Lung (tissue), 12 donors: ENCODE measurements around the gene VSIG4. TPM values are rescaled to one million over a fixed set of nuclear protein-coding genes. Genes with fewer than 3 reads are reported as not detected.

Source experiments
- ATAC-seq: fragments of 200-7000 bp; cut with Tn5 transposase; one replicate; pipeline ENCODE4 v1.9.1; 2020; ENCODE audit warnings: moderate number of reproducible peaks; ENCODE audit not compliant: insufficient read depth, low FRiP score
- DNase-seq, 3 donors: peaks; one replicate each; pipeline ENCODE4 v3.0.0-alpha.2; 2013 to 2017
- H3K27ac ChIP-seq, 2 donors: one replicate each; pipeline ENCODE4 v1.5.1; 2013; ENCODE audit warnings: mild to moderate bottlenecking in 2 of 2, moderate library complexity in 2 of 2, control low read depth in 1 of 2, inconsistent platforms in 1 of 2, low read depth in 1 of 2, low read length in 1 of 2
- H3K27me3 ChIP-seq, 3 donors: one replicate each; pipeline ENCODE4 v1.5.1; 2013; ENCODE audit warnings: low read length in 2 of 3; ENCODE audit not compliant: control insufficient read depth in 3 of 3, insufficient read depth in 3 of 3
- H3K36me3 ChIP-seq, 4 donors: one replicate each; pipeline ENCODE4 v1.5.1; 2013; ENCODE audit warnings: low read length in 4 of 4, mild to moderate bottlenecking in 1 of 4, moderate library complexity in 1 of 4; ENCODE audit not compliant: control insufficient read depth in 4 of 4, insufficient read depth in 4 of 4
- H3K4me1 ChIP-seq, 5 donors: one replicate each; pipeline ENCODE4 v1.5.1; 2013; ENCODE audit warnings: low read length in 5 of 5, mild to moderate bottlenecking in 2 of 5, moderate library complexity in 1 of 5; ENCODE audit not compliant: control insufficient read depth in 5 of 5, insufficient read depth in 5 of 5
- H3K4me3 ChIP-seq: one replicate; pipeline ENCODE4 v1.5.1; 2013; ENCODE audit warnings: mild to moderate bottlenecking, control low read depth, moderate library complexity
- H3K9ac ChIP-seq, 2 donors: one replicate each; pipeline ENCODE4 v1.5.1; 2013; ENCODE audit warnings: low read length in 2 of 2, control low read depth in 1 of 2; ENCODE audit not compliant: insufficient read depth in 1 of 2
- H3K9me3 ChIP-seq, 4 donors: one replicate each; pipeline ENCODE4 v1.5.1; 2013; ENCODE audit warnings: low read length in 3 of 4, mild to moderate bottlenecking in 1 of 4, moderate library complexity in 1 of 4; ENCODE audit not compliant: control insufficient read depth in 4 of 4, insufficient read depth in 3 of 4
- whole genome bisulfite sequencing, 2 donors: extraction: QIAGEN DNeasy Blood & Tissue Kit; methylation state at CpG; one replicate each; pipeline ENCODE4 v1.1.7; 2013; 5-methylcytosine and 5-hydroxymethylcytosine counted together
- polyA plus RNA-seq, 2 donors: library from polyadenylated mRNA; stranded (reverse); fragments of 200-250 nt; gene quantifications; one replicate each; pipeline ENCODE4 v1.2.1, GENCODE V29; 2013
- total RNA-seq, 2 donors: library from RNA; depleted of rRNA in 1 of 2; stranded (reverse); fragments of >200 nt in 1 of 2; gene quantifications; one replicate each; pipeline ENCODE4 v1.2.1, GENCODE V29; 2014 to 2021
- TF ChIP-seq, protein P1 (sequence below): IDR thresholded peaks from 2 replicates; pipeline ENCODE4 v1.5.1; 2012; ENCODE audit warnings: mild to moderate bottlenecking; ENCODE audit errors: control extremely low read depth, extremely low read depth
- donor health status: control.
- donor health status: control.
- donor health status: Bipolar disorder and iron deficiency.
- donor health status: healthy.
- donor health status: DM: yes; HTN: yes; CAD: no.

The VSIG4 gene
- total and polyA plus RNA-seq, 4 donors, result 13.7 to 255 (median 154) TPM

DNA sequence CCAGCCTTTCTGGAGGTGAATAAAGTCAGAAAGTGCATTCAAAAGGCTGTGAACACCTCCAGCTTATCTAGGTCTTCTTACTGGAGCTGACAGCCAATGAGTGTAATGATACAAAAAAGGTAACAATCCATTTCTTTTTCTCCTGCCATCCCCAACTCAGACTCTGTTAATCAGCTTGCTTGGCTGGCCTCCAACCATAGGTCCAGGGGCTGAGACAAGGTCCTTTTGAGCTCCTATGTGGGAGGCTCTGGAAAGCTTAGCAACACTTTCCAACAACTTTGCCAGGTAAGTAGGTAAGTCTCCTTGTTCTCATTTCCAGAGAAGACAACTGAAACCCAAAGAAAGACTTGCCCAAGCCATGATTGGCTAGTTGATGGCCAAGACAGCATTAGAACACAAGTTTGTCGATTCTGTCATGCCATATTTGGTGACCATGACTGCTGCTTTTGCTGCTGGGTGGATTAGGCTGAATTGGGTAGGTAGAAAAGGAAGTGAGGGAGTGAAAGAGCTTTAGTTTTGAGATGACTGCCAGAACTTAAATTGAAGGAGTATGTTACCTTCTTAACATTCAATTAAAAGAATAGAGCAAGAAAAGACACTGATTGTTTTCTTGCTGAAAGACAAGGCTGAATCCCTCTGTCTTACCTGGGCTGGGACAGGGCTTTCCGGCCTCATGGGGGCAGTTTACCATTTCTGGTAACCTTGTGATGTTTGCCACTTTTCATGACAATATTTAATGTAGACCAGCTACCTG lies 22.8 kb downstream of the VSIG4 start:
- Histone ChIP-seq H3K27ac (no peak overlapping the region), H3K9me3 (no peaks in the 10 kb centered on the region), H3K36me3 (no peaks in the 10 kb centered on the region), H3K9ac (no peak overlapping the region), H3K27me3 (no peaks in the 10 kb centered on the region), H3K4me3 (no peak overlapping the region), H3K4me1 (no peaks in the 10 kb centered on the region)
- 14 to 45% methylated on average over 2 of the region's 2 CpGs for WGBS, 2 donors
- no peak for DNase-seq
- TF ChIP-seq, protein P1, sequence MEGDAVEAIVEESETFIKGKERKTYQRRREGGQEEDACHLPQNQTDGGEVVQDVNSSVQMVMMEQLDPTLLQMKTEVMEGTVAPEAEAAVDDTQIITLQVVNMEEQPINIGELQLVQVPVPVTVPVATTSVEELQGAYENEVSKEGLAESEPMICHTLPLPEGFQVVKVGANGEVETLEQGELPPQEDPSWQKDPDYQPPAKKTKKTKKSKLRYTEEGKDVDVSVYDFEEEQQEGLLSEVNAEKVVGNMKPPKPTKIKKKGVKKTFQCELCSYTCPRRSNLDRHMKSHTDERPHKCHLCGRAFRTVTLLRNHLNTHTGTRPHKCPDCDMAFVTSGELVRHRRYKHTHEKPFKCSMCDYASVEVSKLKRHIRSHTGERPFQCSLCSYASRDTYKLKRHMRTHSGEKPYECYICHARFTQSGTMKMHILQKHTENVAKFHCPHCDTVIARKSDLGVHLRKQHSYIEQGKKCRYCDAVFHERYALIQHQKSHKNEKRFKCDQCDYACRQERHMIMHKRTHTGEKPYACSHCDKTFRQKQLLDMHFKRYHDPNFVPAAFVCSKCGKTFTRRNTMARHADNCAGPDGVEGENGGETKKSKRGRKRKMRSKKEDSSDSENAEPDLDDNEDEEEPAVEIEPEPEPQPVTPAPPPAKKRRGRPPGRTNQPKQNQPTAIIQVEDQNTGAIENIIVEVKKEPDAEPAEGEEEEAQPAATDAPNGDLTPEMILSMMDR, result no peak
- ATAC-seq, result no peak

DNA sequence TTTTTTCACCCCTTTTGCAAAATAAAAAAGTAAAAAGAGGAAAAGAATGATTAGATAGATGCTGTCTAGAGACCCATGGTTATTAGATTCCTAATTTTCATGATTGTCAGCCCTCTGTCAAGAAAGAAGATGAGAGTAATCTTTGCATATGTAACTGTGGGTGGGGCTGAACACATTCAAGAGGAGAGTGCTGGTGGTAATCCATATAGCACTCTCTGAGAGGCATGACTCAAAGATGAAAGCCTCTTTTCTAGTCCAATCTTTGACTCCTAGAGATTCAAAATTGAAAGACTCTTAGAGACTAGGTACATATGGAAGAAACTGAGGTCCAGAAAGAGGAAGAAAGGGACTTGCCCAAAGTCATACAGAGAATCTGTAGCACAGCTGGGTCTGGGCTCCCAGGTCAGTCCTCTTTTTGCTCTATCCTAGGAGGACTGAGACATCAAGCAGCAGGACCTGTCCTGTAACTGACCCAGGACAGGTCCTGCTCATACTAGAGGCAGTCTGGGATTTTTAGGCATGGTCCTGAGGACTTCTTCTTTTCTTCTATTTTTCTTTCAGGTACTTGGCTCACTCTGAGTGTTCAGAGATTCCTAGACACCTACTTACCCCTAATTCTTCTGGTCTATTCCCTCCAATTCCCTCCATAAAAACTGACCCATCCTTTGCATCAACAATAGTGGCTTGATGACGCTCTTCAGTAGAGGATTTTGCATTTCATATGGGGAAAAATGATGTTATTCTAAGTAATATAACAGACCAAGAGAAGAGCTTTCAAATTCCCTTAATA lies 23.8 kb downstream of the VSIG4 start:
- no peaks in the 10 kb centered on the region for H3K9me3 ChIP-seq
- TF ChIP-seq, protein P1, result no peak
- no peaks in the 10 kb centered on the region for H3K4me1 ChIP-seq
- peak overlapping the region in 1 of 2 donors; percentile 35 for H3K27ac ChIP-seq
- no peaks in the 10 kb centered on the region for H3K27me3 ChIP-seq
- DNase-seq, result no peak
- WGBS, 2 donors, result 30 to 38% methylated on average over 1 of the region's 1 CpG
- no peak for ATAC-seq
- H3K4me3 ChIP-seq, result no peak overlapping the region
- H3K36me3 ChIP-seq, result no peaks in the 10 kb centered on the region
- no peak overlapping the region for H3K9ac ChIP-seq

GRCh38 chrX:66015152-66015831 lies 24.6 kb downstream of the VSIG4 start:
- Histone ChIP-seq H3K9me3 (no peaks in the 10 kb centered on the region), H3K36me3 (no peaks in the 10 kb centered on the region), H3K4me3 (no peak overlapping the region), H3K4me1 (no peaks in the 10 kb centered on the region), H3K27me3 (no peaks in the 10 kb centered on the region), H3K9ac (no peak overlapping the region), H3K27ac (peak overlapping the region in 1 of 2 donors; percentile 21)
- DNase-seq (peak in 1 of 3 donors; percentile 20), ATAC-seq (peak; percentile 54)
- TF ChIP-seq, protein P1, result no peak
- WGBS, 2 donors, result 23 to 24% methylated on average over 2 of the region's 2 CpGs
